SU-DHL-6 (cell line): ENCODE measurements around the gene USP25.

Experiments
- H2AFZ ChIP-seq: fragments of 200-600 bp; sonication (generic); 2 replicates; pipeline ENCODE4 v1.6.1; 2014; ENCODE audit warnings: low read depth, mild to moderate bottlenecking, moderate library complexity, mixed read lengths, antibody characterized with exemption, low read length; ENCODE audit not compliant: severe bottlenecking
- H3F3A ChIP-seq: fragments of 200-600 bp; shearing (Covaris generic); 2 replicates; pipeline ENCODE4 v1.6.0; 2016; ENCODE audit warnings: antibody characterized with exemption, mild to moderate bottlenecking; ENCODE audit not compliant: insufficient read depth
- H3K27ac ChIP-seq: fragments of 200-600 bp; sonication (generic); 2 replicates; pipeline ENCODE4 v1.5.1; 2016; ENCODE audit warnings: low read depth, mild to moderate bottlenecking, low read length, moderate library complexity, mixed read lengths
- H3K27me3 ChIP-seq: fragments of 200-600 bp; sonication (generic), shearing (Covaris generic); 2 replicates; pipeline ENCODE4 v1.6.0; 2014; ENCODE audit warnings: mild to moderate bottlenecking, low read length
- H3K36me3 ChIP-seq: fragments of 200-600 bp; sonication (generic); 2 replicates; pipeline ENCODE4 v1.6.1; 2014; ENCODE audit warnings: mild to moderate bottlenecking, low read length, mixed read lengths
- H3K4me2 ChIP-seq: fragments of 300-600, 200-600 bp; shearing (Covaris generic), sonication (generic); 2 replicates; pipeline ENCODE4 v1.6.0; 2014; ENCODE audit warnings: low read length, low read depth, mild to moderate bottlenecking; ENCODE audit not compliant: poor library complexity, severe bottlenecking
- H3K4me3 ChIP-seq: fragments of 200-600 bp; sonication (generic); 2 replicates; pipeline ENCODE4 v1.5.1; 2014; ENCODE audit warnings: antibody characterized with exemption, low read length, mild to moderate bottlenecking, mixed read lengths; ENCODE audit not compliant: insufficient read depth, poor library complexity, severe bottlenecking
- H3K79me2 ChIP-seq: fragments of 200-600 bp; sonication (generic); 2 replicates; pipeline ENCODE4 v1.6.1; 2014; ENCODE audit warnings: mild to moderate bottlenecking, low read length, moderate library complexity; ENCODE audit not compliant: insufficient read depth
- H3K9ac ChIP-seq: fragments of 200-600 bp; sonication (generic); 2 replicates; pipeline ENCODE4 v1.7.0; 2014; ENCODE audit warnings: mild to moderate bottlenecking, low read length
- H3K9me2 ChIP-seq: fragments of 200-600 bp; sonication (generic); replicated peaks from 2 replicates; pipeline ENCODE4 v1.6.1; 2014; ENCODE audit warnings: low read length; ENCODE audit not compliant: insufficient read depth
- H3K9me3 ChIP-seq: fragments of 200-600 bp; sonication (generic); 2 replicates; pipeline ENCODE4 v1.6.1; 2014; ENCODE audit warnings: low read length, mixed read lengths; ENCODE audit not compliant: insufficient read depth
- H4K20me1 ChIP-seq: fragments of 200-600 bp; sonication (generic); 2 replicates; pipeline ENCODE4 v1.6.1; 2014; ENCODE audit warnings: low read depth, mild to moderate bottlenecking, antibody characterized with exemption, low read length, moderate library complexity, mixed read lengths
- EZH2phosphoT487 ChIP-seq: fragments of 200-600 bp; sonication (generic), shearing (Covaris generic); conservative IDR thresholded peaks from 2 replicates; pipeline ENCODE4 v1.6.1; 2018; ENCODE audit warnings: mild to moderate bottlenecking, antibody characterized with exemption, low read length, moderate library complexity, mixed read lengths
- TF ChIP-seq, protein P1 (sequence below): fragments of 200-600 bp; sonication (generic); IDR thresholded peaks from one replicate; pipeline ENCODE4 v1.5.1; 2017; ENCODE audit warnings: antibody characterized with exemption, mild to moderate bottlenecking, low read length, moderate library complexity; ENCODE audit not compliant: insufficient read depth, poor library complexity, severe bottlenecking

USP25 gene

DNA sequence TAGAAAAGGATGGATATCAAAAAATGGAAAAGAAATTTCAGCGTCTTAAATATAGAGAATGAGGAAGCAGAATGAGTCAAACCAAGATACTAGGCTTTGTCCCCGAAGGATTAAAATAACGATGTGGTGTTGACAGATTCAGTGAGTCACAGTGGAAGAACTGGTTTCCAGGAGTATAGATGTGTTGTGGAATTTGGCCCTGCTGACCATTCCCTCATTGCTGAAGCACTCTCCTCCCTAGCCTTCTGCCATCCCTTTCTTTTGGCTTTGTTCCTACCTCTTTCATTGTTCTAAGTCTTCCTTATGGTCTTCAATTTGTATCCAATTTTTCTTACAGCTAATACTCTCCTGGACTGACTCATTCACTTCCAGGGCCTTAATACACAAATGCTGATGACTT, 23.1 kb upstream of the USP25 start:
- no peaks in the 10 kb centered on the region for H3K36me3 ChIP-seq
- H3K9me3 ChIP-seq, result no peaks in the 10 kb centered on the region
- H3K27ac ChIP-seq, result no peak overlapping the region
- no peaks in the 10 kb centered on the region for H4K20me1 ChIP-seq
- H3K27me3 ChIP-seq, result no peaks in the 10 kb centered on the region
- H3K79me2 ChIP-seq, result no peaks in the 10 kb centered on the region
- no peak overlapping the region for H3K9ac ChIP-seq
- TF ChIP-seq, protein P1, sequence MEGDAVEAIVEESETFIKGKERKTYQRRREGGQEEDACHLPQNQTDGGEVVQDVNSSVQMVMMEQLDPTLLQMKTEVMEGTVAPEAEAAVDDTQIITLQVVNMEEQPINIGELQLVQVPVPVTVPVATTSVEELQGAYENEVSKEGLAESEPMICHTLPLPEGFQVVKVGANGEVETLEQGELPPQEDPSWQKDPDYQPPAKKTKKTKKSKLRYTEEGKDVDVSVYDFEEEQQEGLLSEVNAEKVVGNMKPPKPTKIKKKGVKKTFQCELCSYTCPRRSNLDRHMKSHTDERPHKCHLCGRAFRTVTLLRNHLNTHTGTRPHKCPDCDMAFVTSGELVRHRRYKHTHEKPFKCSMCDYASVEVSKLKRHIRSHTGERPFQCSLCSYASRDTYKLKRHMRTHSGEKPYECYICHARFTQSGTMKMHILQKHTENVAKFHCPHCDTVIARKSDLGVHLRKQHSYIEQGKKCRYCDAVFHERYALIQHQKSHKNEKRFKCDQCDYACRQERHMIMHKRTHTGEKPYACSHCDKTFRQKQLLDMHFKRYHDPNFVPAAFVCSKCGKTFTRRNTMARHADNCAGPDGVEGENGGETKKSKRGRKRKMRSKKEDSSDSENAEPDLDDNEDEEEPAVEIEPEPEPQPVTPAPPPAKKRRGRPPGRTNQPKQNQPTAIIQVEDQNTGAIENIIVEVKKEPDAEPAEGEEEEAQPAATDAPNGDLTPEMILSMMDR, result no peak
- TF ChIP-seq EZH2phosphoT487, result no peak
- H3K4me2 ChIP-seq, result no peak overlapping the region
- H3F3A ChIP-seq, result no peaks in the 10 kb centered on the region
- no peaks in the 10 kb centered on the region for H3K9me2 ChIP-seq
- no peak overlapping the region for H3K4me3 ChIP-seq
- H2AFZ ChIP-seq, result no peak overlapping the region

DNA sequence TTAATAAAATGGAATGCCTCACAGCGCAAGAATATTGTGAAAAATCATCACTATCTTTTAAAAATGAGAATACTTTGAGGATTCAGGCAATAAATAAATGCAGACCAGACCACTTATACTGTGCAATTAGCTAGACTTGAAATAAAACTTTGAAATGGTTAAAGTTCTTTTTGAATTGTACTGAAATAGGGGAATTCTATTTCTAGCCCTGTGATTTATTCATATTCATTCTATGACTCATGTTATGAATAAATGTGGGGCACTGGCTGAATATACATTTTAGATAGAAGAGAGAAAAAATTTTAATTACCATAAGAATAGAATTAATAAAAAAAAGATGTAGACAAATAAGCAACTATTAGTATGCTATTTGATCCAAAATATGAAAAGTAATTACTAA, 16.4 kb upstream of the USP25 start:
- Histone ChIP-seq H3K9ac (no peak overlapping the region), H3K9me2 (no peaks in the 10 kb centered on the region), H3K9me3 (no peaks in the 10 kb centered on the region), H3K79me2 (no peaks in the 10 kb centered on the region), H3K27ac (no peak overlapping the region), H3K4me2 (no peak overlapping the region), H3K27me3 (no peaks in the 10 kb centered on the region), H3F3A (no peaks in the 10 kb centered on the region), H4K20me1 (no peaks in the 10 kb centered on the region), H3K36me3 (no peaks in the 10 kb centered on the region), H3K4me3 (no peak overlapping the region), H2AFZ (no peak overlapping the region)
- TF ChIP-seq, protein P1, result no peak
- no peak for TF ChIP-seq EZH2phosphoT487

DNA sequence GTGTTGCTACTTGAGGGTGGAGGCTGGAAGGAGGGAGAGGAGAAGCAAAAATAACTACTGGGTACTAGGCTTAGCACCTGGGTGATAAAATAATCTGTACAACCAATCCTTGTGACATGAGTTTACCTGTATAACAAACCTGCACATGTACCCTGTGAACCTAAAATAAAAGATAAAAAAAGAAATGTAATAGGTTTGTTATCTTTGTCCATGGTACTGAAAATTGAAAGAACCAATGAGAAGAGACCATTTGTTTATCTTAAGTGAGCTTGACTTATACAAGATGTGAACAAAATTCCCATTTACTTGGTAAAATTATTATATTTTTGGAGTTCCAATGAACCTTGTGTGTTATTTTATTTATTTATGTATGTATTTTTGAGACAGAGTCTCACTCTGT, 11.1 kb upstream of the USP25 start:
- no peaks in the 10 kb centered on the region for H3K36me3 ChIP-seq
- H3K79me2 ChIP-seq, result no peaks in the 10 kb centered on the region
- no peaks in the 10 kb centered on the region for H3K9me3 ChIP-seq
- no peak overlapping the region for H3K9ac ChIP-seq
- H4K20me1 ChIP-seq, result no peaks in the 10 kb centered on the region
- no peaks in the 10 kb centered on the region for H3F3A ChIP-seq
- no peak overlapping the region for H2AFZ ChIP-seq
- H3K4me2 ChIP-seq, result no peak overlapping the region
- H3K27me3 ChIP-seq, result no peaks in the 10 kb centered on the region
- H3K4me3 ChIP-seq, result no peak overlapping the region
- H3K9me2 ChIP-seq, result no peaks in the 10 kb centered on the region
- no peak overlapping the region for H3K27ac ChIP-seq
- TF ChIP-seq EZH2phosphoT487, result no peak
- TF ChIP-seq, protein P1, result no peak

DNA sequence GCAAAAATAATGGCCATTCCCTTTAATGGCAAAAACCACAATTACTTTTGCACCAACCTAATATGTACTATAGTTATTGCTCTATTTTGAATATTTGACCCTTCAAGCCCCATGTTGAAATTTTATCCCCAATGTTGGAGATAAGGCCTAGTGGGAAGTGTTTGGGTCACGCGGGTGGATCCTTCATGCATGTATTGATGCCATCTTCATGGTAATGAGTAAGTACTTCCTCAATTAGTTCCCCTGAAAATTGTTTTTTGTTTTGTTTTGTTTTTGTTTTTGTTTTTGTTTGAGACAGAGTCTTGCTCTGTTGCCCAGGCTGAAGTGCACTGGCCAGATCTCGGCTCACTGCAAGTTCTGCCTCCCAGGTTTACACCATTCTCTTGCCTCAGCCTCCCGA, 9.8 kb upstream of the USP25 start:
- Histone ChIP-seq H3K9ac (no peak overlapping the region), H4K20me1 (no peaks in the 10 kb centered on the region), H3F3A (no peaks in the 10 kb centered on the region), H3K9me2 (no peaks in the 10 kb centered on the region), H3K9me3 (no peaks in the 10 kb centered on the region), H3K27ac (no peak overlapping the region), H3K4me3 (no peak overlapping the region), H3K4me2 (no peak overlapping the region), H3K27me3 (no peaks in the 10 kb centered on the region), H3K79me2 (no peaks in the 10 kb centered on the region), H3K36me3 (no peaks in the 10 kb centered on the region), H2AFZ (no peak overlapping the region)
- TF ChIP-seq, protein P1, result no peak
- TF ChIP-seq EZH2phosphoT487, result no peak
